ENCODE results near the gene GRIA4.

DNA sequence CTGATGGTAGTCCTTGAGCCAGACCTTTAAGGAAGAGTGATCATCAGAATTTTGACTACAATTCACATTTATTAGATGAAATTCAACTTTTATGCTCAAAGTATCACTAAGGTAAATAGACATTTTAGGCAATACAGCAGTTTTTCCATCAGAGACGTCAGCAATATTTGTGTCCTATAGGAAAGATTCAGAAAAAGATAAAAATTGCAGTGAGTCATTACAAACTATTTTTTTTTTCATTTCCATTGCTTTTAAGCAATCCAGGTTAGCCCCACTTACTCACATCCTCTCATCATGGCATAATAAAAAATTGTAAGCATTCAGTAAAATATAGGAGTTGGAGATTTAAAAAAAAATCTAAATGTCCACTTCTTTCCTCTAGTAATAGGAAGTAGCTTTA is 365.3 kb downstream of the GRIA4 start:
- TF ChIP-seq POLR2A (IDR thresholded peaks at IDR 0.05), result no peak
- TF ChIP-seq, protein P1, sequence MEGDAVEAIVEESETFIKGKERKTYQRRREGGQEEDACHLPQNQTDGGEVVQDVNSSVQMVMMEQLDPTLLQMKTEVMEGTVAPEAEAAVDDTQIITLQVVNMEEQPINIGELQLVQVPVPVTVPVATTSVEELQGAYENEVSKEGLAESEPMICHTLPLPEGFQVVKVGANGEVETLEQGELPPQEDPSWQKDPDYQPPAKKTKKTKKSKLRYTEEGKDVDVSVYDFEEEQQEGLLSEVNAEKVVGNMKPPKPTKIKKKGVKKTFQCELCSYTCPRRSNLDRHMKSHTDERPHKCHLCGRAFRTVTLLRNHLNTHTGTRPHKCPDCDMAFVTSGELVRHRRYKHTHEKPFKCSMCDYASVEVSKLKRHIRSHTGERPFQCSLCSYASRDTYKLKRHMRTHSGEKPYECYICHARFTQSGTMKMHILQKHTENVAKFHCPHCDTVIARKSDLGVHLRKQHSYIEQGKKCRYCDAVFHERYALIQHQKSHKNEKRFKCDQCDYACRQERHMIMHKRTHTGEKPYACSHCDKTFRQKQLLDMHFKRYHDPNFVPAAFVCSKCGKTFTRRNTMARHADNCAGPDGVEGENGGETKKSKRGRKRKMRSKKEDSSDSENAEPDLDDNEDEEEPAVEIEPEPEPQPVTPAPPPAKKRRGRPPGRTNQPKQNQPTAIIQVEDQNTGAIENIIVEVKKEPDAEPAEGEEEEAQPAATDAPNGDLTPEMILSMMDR (IDR thresholded peaks at IDR 0.05), result no peak
